BE2C (cell line): Measurements from ENCODE around the gene DNAJC10.
A peak's percentile ranks its signal among the peaks of the same experiment; 100 is the strongest.
"Not testable (repeated sequence)": the region's sequence is repeated elsewhere in the genome, so short reads cannot be mapped to it uniquely, and the experiment has no call there.

ENCODE experiments used
- DNase-seq: peaks from one replicate; pipeline ENCODE4 v3.0.0-alpha.2; 2020
- H3K27me3 ChIP-seq: fragments of 250-450 bp; sonication (Bioruptor Pico); 2 replicates; pipeline ENCODE4 v1.5.1; 2020; ENCODE audit warnings: mild to moderate bottlenecking
- H3K36me3 ChIP-seq: fragments of 250-450 bp; sonication (Bioruptor Pico); 2 replicates; pipeline ENCODE4 v1.5.1; 2020; ENCODE audit warnings: mild to moderate bottlenecking
- H3K4me1 ChIP-seq: fragments of 250-450 bp; sonication (Bioruptor Pico); 2 replicates; pipeline ENCODE4 v1.5.1; 2020
- H3K4me3 ChIP-seq: 2 replicates; pipeline ENCODE4 v1.5.1; 2011; ENCODE audit warnings: low read depth, low read length
- H3K9me3 ChIP-seq: fragments of 250-450 bp; sonication (Bioruptor Pico); 2 replicates; pipeline ENCODE4 v1.5.1; 2020
- CTCF ChIP-seq: IDR thresholded peaks from 2 replicates; pipeline ENCODE4 v1.5.1; 2012; ENCODE audit warnings: mild to moderate bottlenecking, low read depth, low read length

The DNAJC10 gene

GRCh38 chr2:182717816-182718215, 1.8 kb downstream of the DNAJC10 start:
- Histone ChIP-seq H3K9me3 (no peaks in the 10 kb centered on the region), H3K4me3 (0 out of 2 replicates have a peak overlapping the region, but pooled peaks have one; percentile 84), H3K4me1 (no peaks in the 10 kb centered on the region), H3K36me3 (no peaks in the 10 kb centered on the region), H3K27me3 (no peaks in the 10 kb centered on the region)
- TF ChIP-seq CTCF, result no peak
- no peak for DNase-seq

GRCh38 chr2:182718459-182718858, 2.4 kb downstream of the DNAJC10 start:
- DNase-seq, result no peak
- H3K27me3 ChIP-seq, result no peaks in the 10 kb centered on the region
- H3K4me1 ChIP-seq, result no peaks in the 10 kb centered on the region
- H3K9me3 ChIP-seq, result no peaks in the 10 kb centered on the region
- TF ChIP-seq CTCF, result no peak
- H3K36me3 ChIP-seq, result no peaks in the 10 kb centered on the region
- no peak overlapping the region for H3K4me3 ChIP-seq

GRCh38 chr2:182719116-182719515, 3.1 kb downstream of the DNAJC10 start:
- not testable (repeated sequence) for DNase-seq, H3K36me3 ChIP-seq, H3K27me3 ChIP-seq, H3K4me1 ChIP-seq, H3K4me3 ChIP-seq, H3K9me3 ChIP-seq

GRCh38 chr2:182724656-182725055, 8.6 kb downstream of the DNAJC10 start:
- no peaks in the 10 kb centered on the region for H3K4me1 ChIP-seq
- H3K36me3 ChIP-seq, result no peaks in the 10 kb centered on the region
- TF ChIP-seq CTCF, result no peak

GRCh38 chr2:182726473-182726872, 10.4 kb downstream of the DNAJC10 start:
- DNase-seq, result no peak
- Histone ChIP-seq H3K4me3 (no peak overlapping the region), H3K27me3 (no peaks in the 10 kb centered on the region), H3K36me3 (no peaks in the 10 kb centered on the region), H3K9me3 (no peaks in the 10 kb centered on the region), H3K4me1 (no peaks in the 10 kb centered on the region)
- TF ChIP-seq CTCF, result no peak

More at GRCh38 chr2:182724656-182725055, 8.6 kb downstream of the DNAJC10 start:
- H3K9me3 ChIP-seq, result no peaks in the 10 kb centered on the region
- DNase-seq, result no peak
- H3K4me3 ChIP-seq, result no peak overlapping the region
- H3K27me3 ChIP-seq, result no peaks in the 10 kb centered on the region

GRCh38 chr2:182728014-182728413, 12.0 kb downstream of the DNAJC10 start:
- no peak overlapping the region for H3K4me3 ChIP-seq
- H3K27me3 ChIP-seq, result no peaks in the 10 kb centered on the region
- no peaks in the 10 kb centered on the region for H3K4me1 ChIP-seq

More at GRCh38 chr2:182728014-182728413, 12.0 kb downstream of the DNAJC10 start:
- Histone ChIP-seq H3K36me3 (no peaks in the 10 kb centered on the region), H3K9me3 (no peaks in the 10 kb centered on the region)
- no peak for DNase-seq
- TF ChIP-seq CTCF, result no peak
